ENCODE measurements around the gene ENTPD2.

DNA sequence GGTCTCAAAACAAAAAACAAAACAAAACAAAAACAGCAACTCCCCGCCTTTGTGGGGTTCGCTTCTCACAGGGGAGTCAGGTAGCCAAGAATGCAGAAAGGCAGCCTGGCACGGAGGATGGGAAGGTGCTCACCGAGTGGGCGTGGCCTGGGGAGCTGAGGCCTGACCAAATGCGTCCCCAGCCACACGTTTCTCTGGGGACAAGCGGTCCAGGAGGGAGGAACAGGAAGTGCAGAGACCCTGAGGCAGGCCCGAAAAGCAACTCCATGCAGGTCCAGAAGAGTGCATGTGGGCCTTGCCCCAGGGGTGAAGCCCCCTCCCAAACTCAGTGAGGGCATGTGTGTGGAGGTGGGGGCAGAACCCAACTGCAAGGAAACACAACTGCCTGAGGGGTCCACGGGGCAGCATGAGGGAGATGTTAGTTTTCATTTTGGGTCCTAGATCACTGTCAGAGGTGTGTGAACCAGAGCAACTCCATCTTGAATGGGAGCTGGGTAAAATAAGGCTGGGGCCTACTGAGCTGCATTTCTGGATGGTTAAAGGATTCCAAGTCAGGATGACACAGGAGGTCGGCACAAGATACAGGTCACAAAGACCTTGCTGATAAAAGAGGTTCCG lies 20.9 kb upstream of the ENTPD2 start:
- TF ChIP-seq, protein P1, sequence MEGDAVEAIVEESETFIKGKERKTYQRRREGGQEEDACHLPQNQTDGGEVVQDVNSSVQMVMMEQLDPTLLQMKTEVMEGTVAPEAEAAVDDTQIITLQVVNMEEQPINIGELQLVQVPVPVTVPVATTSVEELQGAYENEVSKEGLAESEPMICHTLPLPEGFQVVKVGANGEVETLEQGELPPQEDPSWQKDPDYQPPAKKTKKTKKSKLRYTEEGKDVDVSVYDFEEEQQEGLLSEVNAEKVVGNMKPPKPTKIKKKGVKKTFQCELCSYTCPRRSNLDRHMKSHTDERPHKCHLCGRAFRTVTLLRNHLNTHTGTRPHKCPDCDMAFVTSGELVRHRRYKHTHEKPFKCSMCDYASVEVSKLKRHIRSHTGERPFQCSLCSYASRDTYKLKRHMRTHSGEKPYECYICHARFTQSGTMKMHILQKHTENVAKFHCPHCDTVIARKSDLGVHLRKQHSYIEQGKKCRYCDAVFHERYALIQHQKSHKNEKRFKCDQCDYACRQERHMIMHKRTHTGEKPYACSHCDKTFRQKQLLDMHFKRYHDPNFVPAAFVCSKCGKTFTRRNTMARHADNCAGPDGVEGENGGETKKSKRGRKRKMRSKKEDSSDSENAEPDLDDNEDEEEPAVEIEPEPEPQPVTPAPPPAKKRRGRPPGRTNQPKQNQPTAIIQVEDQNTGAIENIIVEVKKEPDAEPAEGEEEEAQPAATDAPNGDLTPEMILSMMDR (IDR thresholded peaks at IDR 0.05) = no peak
- TF ChIP-seq POLR2A (IDR thresholded peaks at IDR 0.05) (no peak), EP300 (IDR thresholded peaks at IDR 0.05) (no peak)

All from tibial nerve (tissue), 4 donors.